H9 (cell line): Measurements from ENCODE around the gene GREB1L. TPM values are rescaled to one million over a fixed set of nuclear protein-coding genes. Genes with fewer than 3 reads are reported as not detected.

ENCODE experiments used
- DNase-seq: peaks from one replicate; pipeline ENCODE4 v3.0.0-alpha.2; 2017
- H2AFZ ChIP-seq: one replicate; pipeline ENCODE4 v1.6.1; 2013; ENCODE audit warnings: mild to moderate bottlenecking, low read length, control low read depth, moderate library complexity
- H2AK5ac ChIP-seq: 2 replicates; pipeline ENCODE4 v1.6.1; 2013; ENCODE audit warnings: low read length, control low read depth, mixed read lengths; ENCODE audit not compliant: insufficient read length
- H2BK120ac ChIP-seq: one replicate; pipeline ENCODE4 v1.6.1; 2013; ENCODE audit warnings: low read depth, mild to moderate bottlenecking, low read length, control low read depth, inconsistent platforms; ENCODE audit not compliant: poor library complexity, severe bottlenecking
- H2BK12ac ChIP-seq: 2 replicates; pipeline ENCODE4 v1.6.1; 2013; ENCODE audit warnings: low read length, control low read depth, mixed read lengths, low read depth; ENCODE audit not compliant: insufficient read length
- H2BK15ac ChIP-seq: 2 replicates; pipeline ENCODE4 v1.6.1; 2013; ENCODE audit warnings: low read depth, low read length, control low read depth
- H2BK20ac ChIP-seq: one replicate; pipeline ENCODE4 v1.6.1; 2013; ENCODE audit warnings: low read depth, mild to moderate bottlenecking, low read length, control low read depth, inconsistent platforms; ENCODE audit not compliant: poor library complexity, severe bottlenecking
- H2BK5ac ChIP-seq: 2 replicates; pipeline ENCODE4 v1.6.1; 2013; ENCODE audit warnings: low read length, control low read depth, mixed read lengths; ENCODE audit not compliant: insufficient read length
- H3K14ac ChIP-seq: 2 replicates; pipeline ENCODE4 v1.6.1; 2013; ENCODE audit warnings: low read length, control low read depth; ENCODE audit not compliant: insufficient read depth
- H3K18ac ChIP-seq: 2 replicates; pipeline ENCODE4 v1.6.1; 2013; ENCODE audit warnings: low read depth, mild to moderate bottlenecking, mixed read lengths, low read length, control low read depth; ENCODE audit not compliant: insufficient read length
- H3K23ac ChIP-seq: 2 replicates; pipeline ENCODE4 v1.6.1; 2013; ENCODE audit warnings: low read length, control low read depth, mixed read lengths, low read depth; ENCODE audit not compliant: insufficient read length
- H3K23me2 ChIP-seq: 2 replicates; pipeline ENCODE4 v1.6.1; 2013; ENCODE audit warnings: low read depth, mild to moderate bottlenecking, mixed read lengths, low read length, control low read depth; ENCODE audit not compliant: insufficient read length, poor library complexity, severe bottlenecking
- H3K27ac ChIP-seq: 2 replicates; pipeline ENCODE4 v1.5.1; 2013; ENCODE audit warnings: low read length, control low read depth, mixed read lengths, low read depth; ENCODE audit not compliant: insufficient read length
- H3K27me3 ChIP-seq: 2 replicates; pipeline ENCODE4 v1.6.1; 2013; ENCODE audit warnings: low read length, control low read depth, inconsistent platforms; ENCODE audit not compliant: insufficient read depth
- H3K4ac ChIP-seq: 2 replicates; pipeline ENCODE4 v1.6.1; 2013; ENCODE audit warnings: low read depth, mild to moderate bottlenecking, control low read depth, inconsistent platforms, low read length, moderate library complexity
- H3K4me1 ChIP-seq: 2 replicates; pipeline ENCODE4 v1.6.1; 2013; ENCODE audit warnings: low read length, control low read depth, inconsistent platforms; ENCODE audit not compliant: insufficient read depth
- H3K4me2 ChIP-seq: 2 replicates; pipeline ENCODE4 v1.6.1; 2013; ENCODE audit warnings: low read length, control low read depth, mixed read lengths; ENCODE audit not compliant: insufficient read length, insufficient read depth
- H3K56ac ChIP-seq: 2 replicates; pipeline ENCODE4 v1.6.1; 2013; ENCODE audit warnings: low read depth, mild to moderate bottlenecking, mixed read lengths, low read length, control low read depth; ENCODE audit not compliant: insufficient read length
- H3K79me1 ChIP-seq: 2 replicates; pipeline ENCODE4 v1.6.1; 2013; ENCODE audit warnings: low read depth, mild to moderate bottlenecking, moderate library complexity, low read length, control low read depth, inconsistent platforms; ENCODE audit not compliant: insufficient read depth, poor library complexity, severe bottlenecking
- H3K79me2 ChIP-seq: 2 replicates; pipeline ENCODE4 v1.6.1; 2013; ENCODE audit warnings: low read length, control low read depth, inconsistent platforms; ENCODE audit not compliant: insufficient read depth
- H3K9ac ChIP-seq: 2 replicates; pipeline ENCODE4 v1.6.1; 2013; ENCODE audit warnings: low read length, control low read depth, mixed read lengths; ENCODE audit not compliant: insufficient read length; ENCODE audit errors: extremely low read depth
- H3K9me3 ChIP-seq: one replicate; pipeline ENCODE4 v1.6.1; 2013; ENCODE audit warnings: low read depth, low read length, inconsistent platforms; ENCODE audit not compliant: control insufficient read depth
- H3T11ph ChIP-seq: one replicate; pipeline ENCODE4 v1.6.1; 2013; ENCODE audit warnings: mild to moderate bottlenecking, low read length, control low read depth, inconsistent platforms
- H4K20me1 ChIP-seq: one replicate; pipeline ENCODE4 v1.6.1; 2013; ENCODE audit not compliant: control insufficient read depth, insufficient read length, insufficient read depth
- H4K5ac ChIP-seq: 2 replicates; pipeline ENCODE4 v1.6.1; 2013; ENCODE audit warnings: low read depth, mild to moderate bottlenecking, mixed read lengths, low read length, control low read depth; ENCODE audit not compliant: insufficient read length
- H4K8ac ChIP-seq: replicated peaks from 2 replicates; pipeline ENCODE4 v1.6.1; 2013; ENCODE audit warnings: low read length, control low read depth, mixed read lengths, low read depth; ENCODE audit not compliant: insufficient read length
- H4K91ac ChIP-seq: 2 replicates; pipeline ENCODE4 v1.6.1; 2013; ENCODE audit warnings: low read depth, mild to moderate bottlenecking, moderate library complexity, mixed read lengths, low read length, control low read depth; ENCODE audit not compliant: insufficient read length
- H3K27ac Mint-ChIP-seq, 3 experiments: 2 replicates in 2 of 3; 3 replicates in 1 of 3; pipeline ENCODE4 v1.8.0; 2020 to 2021; ENCODE audit warnings: mixed read lengths in 3 of 3, mild to moderate bottlenecking in 1 of 3, moderate library complexity in 1 of 3
- H3K27me3 Mint-ChIP-seq: 2 replicates; pipeline ENCODE4 v1.8.0; 2021; ENCODE audit warnings: low read depth, mild to moderate bottlenecking, moderate library complexity, mixed read lengths
- H3K36me3 Mint-ChIP-seq, 3 experiments: 2 replicates in 2 of 3; 3 replicates in 1 of 3; pipeline ENCODE4 v1.8.0; 2020 to 2021; ENCODE audit warnings: low read depth in 3 of 3, mixed read lengths in 3 of 3; ENCODE audit not compliant: insufficient read depth in 1 of 3
- H3K4me1 Mint-ChIP-seq, 2 experiments: 2 replicates each; pipeline ENCODE4 v1.8.0; 2020; ENCODE audit warnings: mixed read lengths in 2 of 2
- H3K4me3 Mint-ChIP-seq, 2 experiments: 2 replicates in 1 of 2; 3 replicates in 1 of 2; pipeline ENCODE4 v1.8.0; 2020 to 2021; ENCODE audit warnings: mild to moderate bottlenecking in 2 of 2, mixed read lengths in 2 of 2, moderate library complexity in 1 of 2
- H3K9me3 Mint-ChIP-seq, 2 experiments: 2 replicates in 1 of 2; 3 replicates in 1 of 2; pipeline ENCODE4 v1.8.0; 2020; ENCODE audit warnings: mild to moderate bottlenecking in 2 of 2, mixed read lengths in 2 of 2, moderate library complexity in 1 of 2
- CTCF ChIP-seq: fragments of 200-600 bp; sonication (generic); conservative IDR thresholded peaks from 3 replicates; pipeline ENCODE4 v1.8.0; 2021; ENCODE audit warnings: antibody characterized with exemption, mild to moderate bottlenecking
- WGBS: extraction: QIAGEN DNeasy Blood & Tissue Kit; methylation state at CpG from one replicate; pipeline ENCODE4 v1.1.7; 2013; ENCODE audit warnings: missing lambda C conversion rate, low lambda C conversion rate, mixed read lengths; ENCODE audit not compliant: insufficient read length; ENCODE audit errors: extremely low coverage; 5-methylcytosine and 5-hydroxymethylcytosine counted together
- total RNA-seq: library from RNA; stranded (reverse); gene quantifications from 2 replicates; pipeline ENCODE4 v1.2.1, GENCODE V29; 2021

GREB1L gene
- total RNA-seq, 1 experiment from 2014 or later, result 2.7 TPM

GRCh38 chr18:21406116-21406515 lies 164.1 kb downstream of the GREB1L start:
- H3K27me3 ChIP-seq, result peaks cover 5% of the 10 kb centered on the region; the same call in 1 of the 2 replicates
- H3K18ac ChIP-seq, result no peak overlapping the region
- H3K23ac ChIP-seq, result no peak overlapping the region
- H2BK12ac ChIP-seq, result no peak overlapping the region
- H4K91ac ChIP-seq, result no peak overlapping the region
- no peaks in the 10 kb centered on the region for H3K4me1 ChIP-seq
- no peaks in the 10 kb centered on the region; a peak in 1 of 5 replicates for H3K9me3 Mint-ChIP-seq
- no peak overlapping the region for H3K4me3 Mint-ChIP-seq
- H2AK5ac ChIP-seq, result no peak overlapping the region
- no peaks in the 10 kb centered on the region for H3K9me3 ChIP-seq
- H2BK120ac ChIP-seq, result no peak overlapping the region
- H3K4me1 Mint-ChIP-seq, result no peaks in the 10 kb centered on the region
- H4K20me1 ChIP-seq, result no peaks in the 10 kb centered on the region
- no peak overlapping the region for H3K9ac ChIP-seq
- H2AFZ ChIP-seq, result no peak overlapping the region
- no peak overlapping the region for H2BK5ac ChIP-seq
- no peak overlapping the region for H4K8ac ChIP-seq
- no peak overlapping the region for H3K56ac ChIP-seq
- H3K23me2 ChIP-seq, result no peaks in the 10 kb centered on the region
- no peak overlapping the region for H2BK15ac ChIP-seq
- no peak overlapping the region for H3K4me2 ChIP-seq
- H4K5ac ChIP-seq, result no peak overlapping the region
- H3K79me2 ChIP-seq, result no peaks in the 10 kb centered on the region
- H2BK20ac ChIP-seq, result no peak overlapping the region
- H3K27ac Mint-ChIP-seq, result no peak overlapping the region
- H3K27ac ChIP-seq, result no peak overlapping the region
- no peaks in the 10 kb centered on the region for H3K79me1 ChIP-seq
- H3K14ac ChIP-seq, result no peak overlapping the region
- H3K4ac ChIP-seq, result no peak overlapping the region
- peaks cover 45% of the 10 kb centered on the region for H3K27me3 Mint-ChIP-seq
- no peak for DNase-seq
- no CpG with 5 or more reads among the region's 3 CpGs for WGBS
- no peak for TF ChIP-seq CTCF
- H3T11ph ChIP-seq, result no peak overlapping the region
- no peaks in the 10 kb centered on the region; a peak in 1 of 7 replicates for H3K36me3 Mint-ChIP-seq
